Endodermal cell (in vitro differentiated cells): ENCODE data around the gene KIAA0825. TPM values are rescaled to one million over a fixed set of nuclear protein-coding genes. Genes with fewer than 3 reads are reported as not detected.

ENCODE experiments used
- DNase-seq: peaks from one replicate; pipeline ENCODE4 v3.0.0-alpha.2; 2017
- H3K27ac ChIP-seq: 2 replicates; pipeline ENCODE4 v1.5.1; 2013; ENCODE audit warnings: mild to moderate bottlenecking, low read depth, low read length, moderate library complexity
- H3K27me3 ChIP-seq: 2 replicates; pipeline ENCODE4 v1.6.1; 2013; ENCODE audit warnings: mild to moderate bottlenecking, low read length, moderate library complexity; ENCODE audit not compliant: insufficient read depth, control insufficient read depth, poor library complexity, severe bottlenecking
- H3K36me3 ChIP-seq: 2 replicates; pipeline ENCODE4 v1.7.0; 2013; ENCODE audit warnings: mild to moderate bottlenecking, low read length, moderate library complexity; ENCODE audit not compliant: control insufficient read depth, insufficient read depth
- H3K4me1 ChIP-seq: one replicate; pipeline ENCODE4 v1.7.0; 2013; ENCODE audit warnings: low read length; ENCODE audit not compliant: control insufficient read depth, insufficient read depth
- H3K4me3 ChIP-seq: 2 replicates; pipeline ENCODE4 v1.5.1; 2013; ENCODE audit warnings: mild to moderate bottlenecking, low read length, moderate library complexity
- H3K9ac ChIP-seq: 2 replicates; pipeline ENCODE4 v1.6.1; 2013; ENCODE audit warnings: mild to moderate bottlenecking, low read length, moderate library complexity; ENCODE audit not compliant: poor library complexity, severe bottlenecking; ENCODE audit errors: extremely low read depth
- H3K9me3 ChIP-seq: 2 replicates; pipeline ENCODE4 v1.6.1; 2013; ENCODE audit warnings: mild to moderate bottlenecking, low read length, moderate library complexity; ENCODE audit not compliant: control insufficient read depth
- H3K27ac Mint-ChIP-seq: 2 replicates; pipeline ENCODE4 v1.8.0; 2020; ENCODE audit warnings: mixed read lengths
- H3K27me3 Mint-ChIP-seq: 2 replicates; pipeline ENCODE4 v1.8.0; 2021; ENCODE audit warnings: mild to moderate bottlenecking, mixed read lengths; ENCODE audit not compliant: insufficient read depth
- H3K36me3 Mint-ChIP-seq: 2 replicates; pipeline ENCODE4 v1.8.0; 2020; ENCODE audit warnings: low read depth, mixed read lengths
- H3K4me1 Mint-ChIP-seq: 2 replicates; pipeline ENCODE4 v1.8.0; 2020; ENCODE audit warnings: mixed read lengths
- H3K4me3 Mint-ChIP-seq: 2 replicates; pipeline ENCODE4 v1.8.0; 2020; ENCODE audit warnings: mild to moderate bottlenecking, moderate library complexity, mixed read lengths
- H3K9me3 Mint-ChIP-seq: 2 replicates; pipeline ENCODE4 v1.8.0; 2020; ENCODE audit warnings: mild to moderate bottlenecking, mixed read lengths
- CTCF ChIP-seq: fragments of 200-600 bp; sonication (generic); conservative IDR thresholded peaks from 2 replicates; pipeline ENCODE4 v1.5.0; 2021; ENCODE audit warnings: antibody characterized with exemption, mild to moderate bottlenecking
- WGBS, 2 experiments: methylation state at CpG; one replicate each; pipeline versions ENCODE4 v1.1.5 to v1.1.7; 2013; ENCODE audit warnings: missing lambda C conversion rate in 2 of 2, mixed read lengths in 1 of 2; ENCODE audit not compliant: insufficient coverage in 1 of 2, insufficient read length in 1 of 2; 5-methylcytosine and 5-hydroxymethylcytosine counted together
- total RNA-seq, 2 donors: library from RNA; stranded (reverse); fragmentation: NEBNext Ultra II Directional in 1 of 2; extraction: Animal tissue kit (Norgen Biotek cat#: 25700) in 1 of 2; gene quantifications; 2 replicates in 1 of 2; 3 replicates in 1 of 2; pipeline ENCODE4 v1.2.1, GENCODE V29; 2021

Gene KIAA0825
- total RNA-seq, 2 donors from 2014 or later, result 2.6 to 3.1 TPM

- H3K36me3 Mint-ChIP-seq, result peaks cover 7% of the 10 kb centered on the region
- H3K27me3 Mint-ChIP-seq, result no peaks in the 10 kb centered on the region
- no peak for DNase-seq
- WGBS, 2 experiments, result 59% methylated on average over 2 of the region's 2 CpGs; no CpG with 5 or more reads in 1 of the 2 experiments
- H3K4me3 ChIP-seq, result no peak overlapping the region
- H3K9ac ChIP-seq, result no peak overlapping the region
- H3K9me3 Mint-ChIP-seq, result peaks cover 15% of the 10 kb centered on the region
- no peak overlapping the region for H3K27ac Mint-ChIP-seq
- H3K36me3 ChIP-seq, result no peaks in the 10 kb centered on the region
- H3K4me3 Mint-ChIP-seq, result no peak overlapping the region
- TF ChIP-seq CTCF, result no peak
- H3K4me1 ChIP-seq, result peaks cover 3% of the 10 kb centered on the region
- no peaks in the 10 kb centered on the region for H3K27me3 ChIP-seq
- no peak overlapping the region for H3K27ac ChIP-seq
- peaks cover 16% of the 10 kb centered on the region for H3K4me1 Mint-ChIP-seq
- H3K9me3 ChIP-seq, result peaks cover 6% of the 10 kb centered on the region
Measured at GRCh38 chr5:94223235-94223634, 395.2 kb downstream of the KIAA0825 start.

GRCh38 chr5:94218374-94218773, 400.0 kb downstream of the KIAA0825 start:
- H3K27me3 ChIP-seq, result no peaks in the 10 kb centered on the region
- no peak overlapping the region for H3K4me3 ChIP-seq
- no peaks in the 10 kb centered on the region for H3K36me3 ChIP-seq
- no peak overlapping the region for H3K9ac ChIP-seq
- Mint-ChIP-seq H3K9me3 (no peaks in the 10 kb centered on the region), H3K4me1 (peaks cover 18% of the 10 kb centered on the region), H3K36me3 (peaks cover 2% of the 10 kb centered on the region), H3K27ac (no peak overlapping the region), H3K4me3 (no peak overlapping the region), H3K27me3 (no peaks in the 10 kb centered on the region)
- peaks cover 3% of the 10 kb centered on the region for H3K4me1 ChIP-seq
- H3K9me3 ChIP-seq, result no peaks in the 10 kb centered on the region
- no peak for DNase-seq
- H3K27ac ChIP-seq, result no peak overlapping the region
- TF ChIP-seq CTCF, result no peak

- Mint-ChIP-seq H3K36me3 (peaks cover 2% of the 10 kb centered on the region), H3K4me3 (no peak overlapping the region), H3K27me3 (no peaks in the 10 kb centered on the region), H3K9me3 (no peaks in the 10 kb centered on the region), H3K27ac (no peak overlapping the region), H3K4me1 (peaks cover 17% of the 10 kb centered on the region)
- no peaks in the 10 kb centered on the region for H3K9me3 ChIP-seq
- H3K36me3 ChIP-seq, result no peaks in the 10 kb centered on the region
- 87 to 100% methylated on average over 1 to 3 of the region's 3 CpGs for WGBS, 2 experiments
- no peak for DNase-seq
- H3K4me1 ChIP-seq, result peaks cover 3% of the 10 kb centered on the region
- TF ChIP-seq CTCF, result no peak
- no peak overlapping the region for H3K27ac ChIP-seq
- no peak overlapping the region for H3K9ac ChIP-seq
- H3K27me3 ChIP-seq, result no peaks in the 10 kb centered on the region
- no peak overlapping the region for H3K4me3 ChIP-seq
Measured at GRCh38 chr5:94217745-94218144, 400.7 kb downstream of the KIAA0825 start.
